Left ventricle myocardium inferior (tissue), 1 donor: ENCODE results near the gene DROSHA. TPM values are rescaled to one million over a fixed set of nuclear protein-coding genes. Genes with fewer than 3 reads are reported as not detected.

Experiments used
- DNase-seq: peaks from one replicate; pipeline ENCODE4 v3.0.0-alpha.2; 2020
- H3K27ac ChIP-seq: fragments of 200-600 bp; replicated peaks from 2 replicates; pipeline ENCODE4 v1.8.0; 2021
- H3K27me3 ChIP-seq: fragments of 200-600 bp; 2 replicates; pipeline ENCODE4 v1.8.0; 2021; ENCODE audit warnings: low read depth
- H3K36me3 ChIP-seq: fragments of 200-600 bp; 2 replicates; pipeline ENCODE4 v1.8.0; 2021
- H3K4me1 ChIP-seq: fragments of 200-600 bp; 2 replicates; pipeline ENCODE4 v1.8.0; 2021
- H3K4me3 ChIP-seq: fragments of 200-600 bp; 2 replicates; pipeline ENCODE4 v1.8.0; 2021; ENCODE audit warnings: mild to moderate bottlenecking, moderate library complexity
- H3K9me3 ChIP-seq: fragments of 200-600 bp; replicated peaks from 2 replicates; pipeline ENCODE4 v1.8.0; 2021
- intact Hi-C: fragments of 100-400 bp; cut with micrococcal nuclease; formaldehyde crosslinking; loops from one replicate; pipeline ENCODE4 v1.11.0; 2022
- total RNA-seq: library from RNA; stranded (reverse); fragmentation: NEBNext Ultra II Directional; extraction: Animal tissue kit (Norgen Biotek cat#: 25700); gene quantifications from one replicate; pipeline ENCODE4 v1.2.1, GENCODE V29; 2021
- TF ChIP-seq, protein P1 (sequence below): fragments of 200-600 bp; IDR thresholded peaks from 2 replicates; pipeline ENCODE4 v1.8.0; 2021; ENCODE audit warnings: antibody characterized with exemption, mild to moderate bottlenecking, borderline replicate concordance
- donor health status: DM: no; HTN: yes; CAD: no; lungs with severe emphysema.

The DROSHA gene
- total RNA-seq, 1 donor from 2014 or later: 36.5 TPM

DNA sequence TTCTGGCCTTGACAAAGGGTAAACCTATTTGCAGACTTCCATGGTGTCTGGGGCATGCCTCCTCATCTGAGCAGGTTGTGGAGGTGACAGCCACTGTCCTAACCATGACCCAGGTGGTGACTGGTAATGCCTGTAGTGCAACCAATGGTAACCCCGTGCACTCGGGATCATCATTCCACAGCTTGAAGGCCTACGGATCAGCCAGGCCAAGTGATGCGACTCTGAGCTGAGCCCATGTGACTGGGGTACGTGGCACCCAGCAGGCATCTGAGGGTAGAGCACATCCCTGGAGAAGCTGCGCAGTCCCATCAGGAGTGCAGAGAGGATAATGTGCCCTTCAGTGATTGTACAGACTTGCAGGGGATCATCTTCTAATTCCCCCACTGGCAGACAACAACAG is 35.0 kb downstream of the DROSHA start:
- TF ChIP-seq, protein P1, sequence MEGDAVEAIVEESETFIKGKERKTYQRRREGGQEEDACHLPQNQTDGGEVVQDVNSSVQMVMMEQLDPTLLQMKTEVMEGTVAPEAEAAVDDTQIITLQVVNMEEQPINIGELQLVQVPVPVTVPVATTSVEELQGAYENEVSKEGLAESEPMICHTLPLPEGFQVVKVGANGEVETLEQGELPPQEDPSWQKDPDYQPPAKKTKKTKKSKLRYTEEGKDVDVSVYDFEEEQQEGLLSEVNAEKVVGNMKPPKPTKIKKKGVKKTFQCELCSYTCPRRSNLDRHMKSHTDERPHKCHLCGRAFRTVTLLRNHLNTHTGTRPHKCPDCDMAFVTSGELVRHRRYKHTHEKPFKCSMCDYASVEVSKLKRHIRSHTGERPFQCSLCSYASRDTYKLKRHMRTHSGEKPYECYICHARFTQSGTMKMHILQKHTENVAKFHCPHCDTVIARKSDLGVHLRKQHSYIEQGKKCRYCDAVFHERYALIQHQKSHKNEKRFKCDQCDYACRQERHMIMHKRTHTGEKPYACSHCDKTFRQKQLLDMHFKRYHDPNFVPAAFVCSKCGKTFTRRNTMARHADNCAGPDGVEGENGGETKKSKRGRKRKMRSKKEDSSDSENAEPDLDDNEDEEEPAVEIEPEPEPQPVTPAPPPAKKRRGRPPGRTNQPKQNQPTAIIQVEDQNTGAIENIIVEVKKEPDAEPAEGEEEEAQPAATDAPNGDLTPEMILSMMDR: no peak
- Histone ChIP-seq H3K4me1 (no peaks in the 10 kb centered on the region), H3K9me3 (no peaks in the 10 kb centered on the region), H3K4me3 (no peak overlapping the region), H3K27ac (no peak overlapping the region), H3K27me3 (no peaks in the 10 kb centered on the region), H3K36me3 (peaks cover 97% of the 10 kb centered on the region)
- intact Hi-C loops: no loop called here
- no peak for DNase-seq

DNA sequence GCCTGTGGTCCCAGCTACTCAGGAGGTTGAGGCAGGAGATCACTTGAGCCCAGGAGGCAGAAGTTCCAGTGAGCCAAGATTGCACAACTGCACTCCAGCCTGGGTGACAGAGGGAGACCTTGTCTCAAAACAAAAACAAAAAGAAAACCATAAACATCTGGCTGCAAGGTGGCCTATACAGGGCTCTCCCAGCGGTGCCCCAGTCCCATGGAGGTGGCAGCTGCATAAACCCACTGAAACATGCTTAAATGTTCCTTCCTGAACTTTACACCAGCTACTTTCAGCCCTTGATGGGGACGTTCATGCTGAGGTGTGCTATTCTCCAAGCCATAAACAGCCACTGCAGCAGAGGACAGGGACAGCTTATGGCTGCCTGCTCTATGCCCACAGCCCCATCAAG is 35.6 kb downstream of the DROSHA start:
- Histone ChIP-seq H3K27me3 (no peaks in the 10 kb centered on the region), H3K9me3 (no peaks in the 10 kb centered on the region), H3K4me3 (no peak overlapping the region), H3K36me3 (peaks cover 97% of the 10 kb centered on the region), H3K4me1 (no peaks in the 10 kb centered on the region), H3K27ac (no peak overlapping the region)
- no peak for DNase-seq
- intact Hi-C loops: no loop called here
- TF ChIP-seq, protein P1: no peak

DNA sequence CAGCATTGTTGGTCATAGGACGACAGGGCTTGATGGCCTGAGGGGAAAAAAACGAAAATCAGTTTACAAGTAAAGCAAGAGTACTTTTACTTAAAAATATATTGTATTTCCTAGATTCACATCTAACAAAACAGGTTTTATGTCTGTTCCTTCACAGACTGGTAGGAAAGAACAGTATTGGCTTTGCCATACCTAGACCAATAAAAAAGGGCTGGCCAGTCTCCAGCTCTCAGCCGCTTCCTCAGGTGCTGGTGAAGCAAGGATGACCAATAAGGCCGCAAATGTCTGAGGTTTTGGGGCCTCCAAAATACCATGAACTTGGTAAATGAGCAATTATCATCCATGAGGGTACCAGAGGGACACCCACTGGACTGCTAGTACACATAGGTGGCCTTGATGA is 36.6 kb downstream of the DROSHA start:
- H3K9me3 ChIP-seq: no peaks in the 10 kb centered on the region
- no peaks in the 10 kb centered on the region for H3K27me3 ChIP-seq
- no peaks in the 10 kb centered on the region for H3K4me1 ChIP-seq
- TF ChIP-seq, protein P1: no peak
- no peak for DNase-seq
- intact Hi-C loops: no loop called here
- H3K27ac ChIP-seq: no peak overlapping the region
- H3K4me3 ChIP-seq: no peak overlapping the region
- peaks cover 94% of the 10 kb centered on the region for H3K36me3 ChIP-seq

DNA sequence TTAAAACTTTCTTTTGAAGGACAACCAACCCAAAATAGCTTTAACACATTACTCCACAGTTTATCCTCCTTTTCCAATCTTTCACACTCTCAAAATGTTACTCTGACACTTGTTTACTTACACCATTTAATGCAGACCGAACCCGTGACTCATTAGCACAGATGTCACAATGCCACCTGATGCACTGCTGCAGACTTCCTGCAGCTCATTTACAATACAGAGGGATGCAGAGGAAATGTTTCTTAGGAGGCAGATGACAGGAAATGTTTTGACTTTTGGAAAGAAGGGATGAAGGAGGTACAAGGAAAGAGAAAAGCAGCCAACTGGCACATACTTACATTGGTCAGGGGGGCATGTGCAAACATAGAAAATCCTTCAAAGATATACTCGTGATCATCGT is 39.0 kb downstream of the DROSHA start:
- Histone ChIP-seq H3K4me1 (no peaks in the 10 kb centered on the region), H3K27ac (no peak overlapping the region), H3K27me3 (no peaks in the 10 kb centered on the region), H3K9me3 (no peaks in the 10 kb centered on the region), H3K4me3 (no peak overlapping the region), H3K36me3 (peaks cover 88% of the 10 kb centered on the region)
- DNase-seq: no peak
- intact Hi-C loops: no loop called here
- TF ChIP-seq, protein P1: no peak

DNA sequence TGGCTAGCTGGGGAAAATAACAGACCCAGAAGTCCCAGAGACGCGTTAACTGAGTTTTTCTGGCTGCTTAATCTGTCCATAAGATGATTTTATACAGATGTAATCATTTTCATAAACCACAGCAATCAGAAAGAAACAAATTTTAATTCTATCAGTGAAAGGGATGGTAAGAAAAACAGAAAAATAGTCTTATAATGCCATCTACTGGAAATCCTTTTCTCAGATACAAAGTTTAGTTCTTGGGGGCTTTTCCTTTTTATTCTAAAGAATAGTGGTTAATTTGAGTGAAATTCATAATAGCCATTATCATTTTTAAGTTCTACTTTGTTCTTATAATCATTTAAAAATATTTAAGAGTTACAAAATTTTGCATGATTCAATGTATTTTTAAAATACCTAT is 44.4 kb downstream of the DROSHA start:
- Histone ChIP-seq H3K9me3 (no peaks in the 10 kb centered on the region), H3K4me3 (no peak overlapping the region), H3K4me1 (no peaks in the 10 kb centered on the region), H3K36me3 (peaks cover 85% of the 10 kb centered on the region), H3K27me3 (no peaks in the 10 kb centered on the region), H3K27ac (no peak overlapping the region)
- TF ChIP-seq, protein P1: no peak
- no peak for DNase-seq
- intact Hi-C loops: no loop called here

DNA sequence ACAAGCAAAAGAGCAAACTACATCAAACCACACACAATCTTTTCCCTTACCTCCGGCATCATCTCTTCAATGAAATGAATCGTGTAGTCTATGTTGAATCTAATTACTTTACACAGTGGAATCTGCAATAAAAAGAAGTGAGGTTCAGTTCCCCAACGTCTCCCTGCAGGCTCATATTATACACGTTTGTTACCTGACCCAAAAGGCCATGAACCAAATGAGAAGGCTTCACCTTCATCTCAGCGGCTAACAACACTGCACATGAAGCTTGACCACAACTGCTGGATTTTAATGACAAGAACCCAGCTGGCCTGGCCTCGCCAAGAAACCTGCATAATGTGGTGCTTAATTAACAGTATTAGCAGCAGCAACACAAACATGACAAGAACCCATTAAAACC is 45.5 kb downstream of the DROSHA start:
- Histone ChIP-seq H3K9me3 (no peaks in the 10 kb centered on the region), H3K27me3 (no peaks in the 10 kb centered on the region), H3K4me3 (no peak overlapping the region), H3K36me3 (peaks cover 84% of the 10 kb centered on the region), H3K27ac (no peak overlapping the region), H3K4me1 (no peaks in the 10 kb centered on the region)
- intact Hi-C loops: no loop called here
- no peak for DNase-seq
- TF ChIP-seq, protein P1: no peak
